SK-N-SH (cell line): Measurements from ENCODE around the gene COL26A1. TPM values are rescaled to one million over a fixed set of nuclear protein-coding genes. Genes with fewer than 3 reads are reported as not detected.

ENCODE experiments used
- CTCF ChIA-PET: fragments of 300-600, 350-600 bp; formaldehyde crosslinking; extraction: SDS; loops from one replicate; lab custom pipeline; 2021; lab: Yijun Ruan, JAX
- POLR2A ChIA-PET: fragments of 350-600 bp; sonication (Branson Sonifier 250); formaldehyde crosslinking; extraction: SDS; loops from one replicate; lab custom pipeline; 2020; ENCODE audit warnings: antibody characterized with exemption, inconsistent platforms; lab: Yijun Ruan, JAX
- DNase-seq: peaks from one replicate; pipeline ENCODE4 v3.0.0; 2012
- H2AFZ ChIP-seq: fragments of 200-600 bp; sonication (generic); 2 replicates; pipeline ENCODE4 v1.8.1; 2016; ENCODE audit warnings: antibody characterized with exemption, mild to moderate bottlenecking, low read depth
- H3F3A ChIP-seq: fragments of 200-600 bp; sonication (generic); replicated peaks from 2 replicates; pipeline ENCODE3; 2016; ENCODE audit warnings: antibody characterized with exemption, mild to moderate bottlenecking; ENCODE audit not compliant: insufficient read depth
- H3K27ac ChIP-seq, 2 experiments: fragments of 200-500 bp in 1 of 2; fragments of 200-600 bp in 1 of 2; sonication (Bioruptor generic) in 1 of 2; sonication (generic), shearing (Covaris generic) in 1 of 2; 2 replicates each; pipeline versions ENCODE4 v1.5.1 to v1.6.1; 2014 to 2016; ENCODE audit warnings: low read depth in 2 of 2, inconsistent platforms in 1 of 2, low read length in 1 of 2, mild to moderate bottlenecking in 1 of 2, mixed read lengths in 1 of 2
- H3K27me3 ChIP-seq: fragments of 200-600 bp; sonication (generic), shearing (Covaris generic); 2 replicates; pipeline ENCODE4 v1.6.1; 2016; ENCODE audit warnings: mixed run types; ENCODE audit not compliant: insufficient read depth
- H3K36me3 ChIP-seq, 2 experiments: fragments of 200-500 bp in 1 of 2; fragments of 200-600 bp in 1 of 2; sonication (Bioruptor generic) in 1 of 2; sonication (generic) in 1 of 2; replicated peaks in 1 of 2; 2 replicates each; pipeline versions ENCODE3 to v1.5.1; 2014 to 2016; ENCODE audit warnings: low read length in 1 of 2, mild to moderate bottlenecking in 1 of 2; ENCODE audit not compliant: insufficient read depth in 2 of 2, control insufficient read depth in 1 of 2
- H3K4me1 ChIP-seq, 2 experiments: fragments of 200-500 bp in 1 of 2; fragments of 200-600 bp in 1 of 2; sonication (Bioruptor generic) in 1 of 2; sonication (generic), shearing (Covaris generic) in 1 of 2; 2 replicates each; pipeline versions ENCODE4 v1.5.1 to v1.6.1; 2014 to 2016; ENCODE audit warnings: low read depth in 1 of 2, low read length in 1 of 2, mixed run types in 1 of 2; ENCODE audit not compliant: insufficient read depth in 2 of 2, control insufficient read depth in 1 of 2
- H3K4me2 ChIP-seq: fragments of 200-600 bp; sonication (generic), shearing (Covaris generic); 2 replicates; pipeline ENCODE4 v1.6.1; 2017; ENCODE audit warnings: mixed run types
- H3K4me3 ChIP-seq, 2 experiments: fragments of 200-500 bp in 1 of 2; fragments of 200-600 bp in 1 of 2; sonication (Bioruptor generic) in 1 of 2; sonication (generic), shearing (Covaris generic) in 1 of 2; 2 replicates each; pipeline versions ENCODE4 v1.5.1 to v1.8.1; 2014 to 2016; ENCODE audit warnings: low read depth in 2 of 2, inconsistent platforms in 1 of 2, low read length in 1 of 2, mild to moderate bottlenecking in 1 of 2, mixed read lengths in 1 of 2, moderate library complexity in 1 of 2
- H3K79me2 ChIP-seq: fragments of 200-600 bp; sonication (generic); 2 replicates; pipeline ENCODE4 v1.8.1; 2017; ENCODE audit warnings: mild to moderate bottlenecking; ENCODE audit not compliant: insufficient read depth
- H3K9ac ChIP-seq: fragments of 200-600 bp; sonication (generic); 2 replicates; pipeline ENCODE4 v1.6.1; 2017; ENCODE audit warnings: mixed run types
- H3K9me2 ChIP-seq: fragments of 200-600 bp; sonication (generic); 2 replicates; pipeline ENCODE4 v1.6.1; 2017; ENCODE audit warnings: mixed run types
- H3K9me3 ChIP-seq: fragments of 200-600 bp; sonication (generic); 2 replicates; pipeline ENCODE4 v1.6.1; 2017; ENCODE audit warnings: mixed run types, mild to moderate bottlenecking, moderate library complexity
- H4K20me1 ChIP-seq: fragments of 200-600 bp; sonication (generic); 2 replicates; pipeline ENCODE4 v1.6.1; 2017; ENCODE audit warnings: mild to moderate bottlenecking, mixed run types; ENCODE audit not compliant: insufficient read depth
- CTCF ChIP-seq: fragments of 200-600 bp; sonication (generic); IDR thresholded peaks from 2 replicates; pipeline ENCODE4 v1.6.1; 2017; ENCODE audit warnings: antibody characterized with exemption, mild to moderate bottlenecking, moderate library complexity
- JUND ChIP-seq: IDR thresholded peaks from 2 replicates; pipeline ENCODE4 v1.4.0; 2012
- NRF1 ChIP-seq: IDR thresholded peaks from 2 replicates; pipeline ENCODE4 v1.6.1; 2012; ENCODE audit warnings: low read depth, mild to moderate bottlenecking, low read length
- POLR2AphosphoS5 ChIP-seq: IDR thresholded peaks from 2 replicates; pipeline ENCODE4 v1.6.1; 2012; ENCODE audit warnings: low read depth, low read length
- RAD21 ChIP-seq: IDR thresholded peaks from 2 replicates; pipeline ENCODE4 v1.6.1; 2012; ENCODE audit warnings: mild to moderate bottlenecking, low read length
- SMC3 ChIP-seq: IDR thresholded peaks from 2 replicates; pipeline ENCODE4 v1.6.1; 2012; ENCODE audit warnings: low read depth, low read length, improper control_type of control experiment
- TCF12 ChIP-seq: IDR thresholded peaks from 2 replicates; pipeline ENCODE4 v1.4.0; 2012
- USF1 ChIP-seq: IDR thresholded peaks from 2 replicates; pipeline ENCODE4 v1.4.0; 2012; ENCODE audit warnings: low read depth, borderline replicate concordance
- WGBS: methylation state at CpG from one replicate; pipeline ENCODE4 v1.1.6; 2017; ENCODE audit warnings: low lambda C conversion rate; 5-methylcytosine and 5-hydroxymethylcytosine counted together
- polyA plus RNA-seq, 3 experiments: library from polyadenylated mRNA; depleted of rRNA; stranded (reverse); fragments of >200 nt; gene quantifications; 2 replicates each; pipeline ENCODE4 v1.2.3, GENCODE V29; 2012

COL26A1 gene
- polyA plus RNA-seq, 1 of the 3 experiments (the other 2 are of a cell fraction) = 0.05 TPM

- peaks cover 7% of the 10 kb centered on the region; the same call in 1 of the 2 replicates for H3K27me3 ChIP-seq
- H3K79me2 ChIP-seq = no peaks in the 10 kb centered on the region
- H3K9ac ChIP-seq = no peak overlapping the region
- TF ChIP-seq USF1 = no peak
- TF ChIP-seq JUND = no peak
- TF ChIP-seq POLR2AphosphoS5 = no peak
- TF ChIP-seq, all 33 proteins: peak for 0
- POLR2A ChIA-PET = no interaction called here
- peaks cover 5 to 7% of the 10 kb centered on the region in 2 experiments; a peak in 1 of 4 replicates for H3K4me1 ChIP-seq
- no peak overlapping the region for H2AFZ ChIP-seq
- WGBS = 72% methylated on average over 16 of the region's 16 CpGs
- H3K4me2 ChIP-seq = no peak overlapping the region
- H3K36me3 ChIP-seq = no peaks in the 10 kb centered on the region
- no peak for DNase-seq
- H3K27ac ChIP-seq = no peak overlapping the region
- CTCF ChIA-PET = interaction anchor here (0.8 to 3.3 kb wide), 8 partner anchors 11 to 103 kb away, joined by 3 to 18 read pairs (median 4); no protein-coding TSS in a partner anchor
- no peaks in the 10 kb centered on the region for H4K20me1 ChIP-seq
- peaks cover 3% of the 10 kb centered on the region for H3F3A ChIP-seq
- H3K9me3 ChIP-seq = 0 out of 2 replicates have a peak, but pooled peaks cover 5% of the 10 kb centered on the region
- no peaks in the 10 kb centered on the region for H3K9me2 ChIP-seq
- no peak overlapping the region for H3K4me3 ChIP-seq
These were observed 42.9 kb downstream of the COL26A1 start for GRCh38 chr7:101405474-101406067.

- Histone ChIP-seq H3K27ac (no peak overlapping the region), H2AFZ (no peak overlapping the region), H3K79me2 (no peaks in the 10 kb centered on the region), H3K9ac (no peak overlapping the region), H4K20me1 (no peaks in the 10 kb centered on the region), H3K9me2 (no peaks in the 10 kb centered on the region), H3K4me3 (peak overlapping the region in 1 of 2 experiments; percentile 30; a peak in 1 of 4 replicates), H3F3A (no peaks in the 10 kb centered on the region), H3K9me3 (0 out of 2 replicates have a peak, but pooled peaks cover 5% of the 10 kb centered on the region), H3K36me3 (no peaks in the 10 kb centered on the region), H3K4me2 (no peak overlapping the region), H3K4me1 (peaks cover 0 to 4% of the 10 kb centered on the region in 2 experiments; a peak in 1 of 4 replicates), H3K27me3 (peaks cover 10% of the 10 kb centered on the region; the same call in 1 of the 2 replicates)
- DNase-seq = peak; percentile 94
- ChIA-PET CTCF (interaction anchor here (0.7 to 3.9 kb wide), 46 partner anchors 8 to 159 kb away, joined by 3 to 95 read pairs (median 8); partner anchors contain the start of genes COL26A1 and IFT22), POLR2A (interaction anchor here (2.5 kb wide), 1 partner anchor 89 kb away, joined by 11 read pairs; the partner anchor contains the start of gene IFT22)
- TF ChIP-seq TCF12 = no peak
- peak; percentile 95 for TF ChIP-seq SMC3
- TF ChIP-seq CTCF = peak; percentile 88
- TF ChIP-seq RAD21 = peak; percentile 83
- no peak for TF ChIP-seq NRF1
- 10% methylated on average over 16 of the region's 16 CpGs for WGBS
These were observed 48.2 kb downstream of the COL26A1 start for GRCh38 chr7:101410743-101411507.
